GM23338 (cell line): ENCODE results near the gene NXPE3. TPM values are rescaled to one million over a fixed set of nuclear protein-coding genes. Genes with fewer than 3 reads are reported as not detected.

Experiments
- ATAC-seq: fragments of 200-7000 bp; cut with Tn5 transposase; 3 replicates; pipeline ENCODE4 v1.9.1; 2020
- DNase-seq: peaks from one replicate; pipeline ENCODE4 v3.0.0-alpha.2; 2015; ENCODE audit warnings: low spot score
- H2AFZ ChIP-seq: fragments of 200-600 bp; sonication (generic); 2 replicates; pipeline ENCODE4 v1.8.0; 2016; ENCODE audit warnings: antibody characterized with exemption, mild to moderate bottlenecking, moderate library complexity
- H3F3A ChIP-seq: fragments of 200-600 bp; sonication (generic); replicated peaks from 2 replicates; pipeline ENCODE4 v1.8.0; 2017; ENCODE audit warnings: antibody characterized with exemption, mixed run types, low read depth
- H3K27ac ChIP-seq: fragments of 200-600 bp; sonication (generic); 2 replicates; pipeline ENCODE4 v1.6.1; 2016; ENCODE audit warnings: low read depth
- H3K27me3 ChIP-seq: fragments of 200-600 bp; sonication (generic); 2 replicates; pipeline ENCODE4 v1.8.0; 2016; ENCODE audit warnings: mild to moderate bottlenecking, mixed run types, moderate library complexity; ENCODE audit not compliant: insufficient read depth
- H3K36me3 ChIP-seq: fragments of 200-600 bp; sonication (generic); 2 replicates; pipeline ENCODE4 v1.8.0; 2016; ENCODE audit warnings: mild to moderate bottlenecking; ENCODE audit not compliant: insufficient read depth
- H3K4me1 ChIP-seq: fragments of 200-600 bp; sonication (generic); 2 replicates; pipeline ENCODE4 v1.8.0; 2016; ENCODE audit warnings: mild to moderate bottlenecking, moderate library complexity; ENCODE audit not compliant: insufficient read depth
- H3K4me2 ChIP-seq: fragments of 200-600 bp; sonication (generic); 2 replicates; pipeline ENCODE4 v1.7.1; 2017; ENCODE audit warnings: mixed run types
- H3K4me3 ChIP-seq: fragments of 200-600 bp; sonication (generic); 2 replicates; pipeline ENCODE4 v1.6.1; 2016; ENCODE audit warnings: mixed run types
- H3K79me2 ChIP-seq: fragments of 200-600 bp; sonication (generic); replicated peaks from 2 replicates; pipeline ENCODE4 v1.8.0; 2017; ENCODE audit warnings: mild to moderate bottlenecking; ENCODE audit not compliant: insufficient read depth
- H3K9me2 ChIP-seq: fragments of 200-600 bp; sonication (generic); 2 replicates; pipeline ENCODE4 v1.8.0; 2017; ENCODE audit not compliant: insufficient read depth
- H4K20me1 ChIP-seq: fragments of 200-600 bp; sonication (generic); replicated peaks from 2 replicates; pipeline ENCODE4 v1.8.0; 2017; ENCODE audit warnings: mild to moderate bottlenecking; ENCODE audit not compliant: insufficient read depth
- H3K27ac Mint-ChIP-seq: 2 replicates; pipeline ENCODE4 v1.8.0; 2020; ENCODE audit warnings: inconsistent platforms, mild to moderate bottlenecking, moderate library complexity, mixed read lengths
- H3K27me3 Mint-ChIP-seq: 3 replicates; pipeline ENCODE4 v1.8.0; 2022; ENCODE audit warnings: low read depth, mild to moderate bottlenecking, moderate library complexity, mixed read lengths, inconsistent platforms; ENCODE audit not compliant: insufficient read depth, poor library complexity
- H3K36me3 Mint-ChIP-seq: 3 replicates; pipeline ENCODE4 v1.8.0; 2021; ENCODE audit warnings: low read depth, mild to moderate bottlenecking, inconsistent platforms, moderate library complexity, mixed read lengths
- H3K4me1 Mint-ChIP-seq: 3 replicates; pipeline ENCODE4 v1.8.0; 2020; ENCODE audit warnings: mild to moderate bottlenecking, inconsistent platforms, mixed read lengths
- H3K4me3 Mint-ChIP-seq: 3 replicates; pipeline ENCODE4 v1.8.0; 2021; ENCODE audit warnings: moderate library complexity, mild to moderate bottlenecking, inconsistent platforms, mixed read lengths
- H3K9me3 Mint-ChIP-seq: 3 replicates; pipeline ENCODE4 v1.8.0; 2020; ENCODE audit warnings: moderate library complexity, mild to moderate bottlenecking, inconsistent platforms, mixed read lengths
- CREB1 ChIP-seq: fragments of 250-450 bp; sonication (Bioruptor Pico); IDR thresholded peaks from 2 replicates; pipeline ENCODE4 v1.5.0; 2020; ENCODE audit warnings: low read depth, mild to moderate bottlenecking, moderate library complexity
- JUNB ChIP-seq: IDR thresholded peaks from one replicate; pipeline ENCODE4 v1.6.1; 2016; ENCODE audit warnings: antibody characterized with exemption; ENCODE audit not compliant: unreplicated experiment
- NANOG ChIP-seq: IDR thresholded peaks from 2 replicates; pipeline ENCODE4 v1.6.1; 2016; ENCODE audit warnings: antibody characterized with exemption, borderline replicate concordance
- POLR2AphosphoS5 ChIP-seq: IDR thresholded peaks from 2 replicates; pipeline ENCODE4 v1.6.1; 2016; ENCODE audit warnings: antibody characterized with exemption, low read depth
- ZNF114 ChIP-seq: fragments of 250-450 bp; sonication (Bioruptor Pico); IDR thresholded peaks from 2 replicates; pipeline ENCODE4 v1.5.0; 2020; ENCODE audit warnings: mild to moderate bottlenecking, moderate library complexity
- ZNF331 ChIP-seq: fragments of 250-450 bp; sonication (Bioruptor Pico); IDR thresholded peaks from 2 replicates; pipeline ENCODE4 v1.5.0; 2020; ENCODE audit warnings: low read depth, mild to moderate bottlenecking, moderate library complexity
- ZNF462 ChIP-seq: fragments of 250-450 bp; sonication (Bioruptor Pico); IDR thresholded peaks from 2 replicates; pipeline ENCODE4 v1.5.0; 2020; ENCODE audit warnings: mild to moderate bottlenecking, moderate library complexity
- polyA plus RNA-seq: library from polyadenylated mRNA; unstranded; fragments of >200 nt; fragmentation: Nextera tagmentation; extraction: Ambion mirVana; gene quantifications from 2 replicates; pipeline ENCODE4 v1.2.1, GENCODE V29; 2016
- total RNA-seq: library from RNA; depleted of rRNA; stranded (reverse); fragments of >200 nt; shearing (Covaris generic); gene quantifications from 2 replicates; pipeline ENCODE4 v1.2.3, GENCODE V29; 2014
- TF ChIP-seq, protein P1 (sequence below): IDR thresholded peaks from one replicate; pipeline ENCODE4 v1.6.1; 2018; ENCODE audit warnings: antibody characterized with exemption; ENCODE audit not compliant: unreplicated experiment
- TF ChIP-seq, protein P2 (sequence below): IDR thresholded peaks from 2 replicates; pipeline ENCODE4 v1.6.1; 2016; ENCODE audit warnings: antibody characterized with exemption
- TF ChIP-seq, protein P3 (sequence below), 2 experiments: fragments of 200-600 bp in 1 of 2; sonication (generic) in 1 of 2; conservative IDR thresholded peaks; 2 replicates each; pipeline versions ENCODE4 v1.5.1 to v1.6.1; 2016 to 2017; ENCODE audit warnings: antibody characterized with exemption in 2 of 2, low read depth in 2 of 2, mild to moderate bottlenecking in 2 of 2, moderate library complexity in 1 of 2

NXPE3 gene
- total and polyA plus RNA-seq, 2 experiments from 2014 or later, result 13.3 to 20.8 TPM

DNA sequence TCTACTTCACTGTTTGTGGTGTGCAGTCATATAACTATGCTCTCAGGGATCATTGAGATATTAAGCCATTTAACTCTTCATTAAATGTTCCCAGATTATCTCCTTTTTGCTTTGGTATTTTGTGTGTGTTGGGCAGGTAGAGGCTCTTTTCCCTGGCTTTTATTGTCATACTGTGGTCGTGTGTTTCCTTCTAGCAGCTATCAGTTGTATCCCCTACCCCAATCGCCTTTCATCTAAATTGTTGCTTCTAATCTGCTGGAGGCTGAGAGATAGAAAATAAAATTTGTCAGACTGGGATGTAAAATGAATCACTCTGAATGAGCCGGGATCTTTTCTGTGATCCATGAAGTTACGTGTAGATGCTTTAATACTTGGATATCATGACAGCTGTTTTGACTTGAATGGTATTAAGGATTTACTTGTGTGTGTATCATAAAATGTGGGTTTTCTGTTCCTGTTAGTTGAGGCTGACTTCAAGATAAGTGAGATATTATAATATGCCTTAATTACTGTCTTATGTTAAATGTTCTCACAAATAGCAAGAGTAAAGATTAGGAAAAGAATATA is 79.5 kb downstream of the NXPE3 start:
- Histone ChIP-seq H3K79me2 (peaks cover 1% of the 10 kb centered on the region; the same call in 1 of the 2 replicates), H3K9me2 (no peaks in the 10 kb centered on the region), H3F3A (peaks cover 3% of the 10 kb centered on the region; the same call in 1 of the 2 replicates), H3K36me3 (peaks cover 61% of the 10 kb centered on the region), H3K27me3 (no peaks in the 10 kb centered on the region), H2AFZ (no peak overlapping the region), H3K27ac (no peak overlapping the region), H3K4me1 (no peaks in the 10 kb centered on the region), H4K20me1 (peaks cover 25% of the 10 kb centered on the region; the same call in 1 of the 2 replicates), H3K4me3 (no peak overlapping the region), H3K4me2 (no peak overlapping the region)
- Mint-ChIP-seq H3K4me1 (no peaks in the 10 kb centered on the region), H3K27me3 (peaks cover 1% of the 10 kb centered on the region), H3K36me3 (peaks cover 78% of the 10 kb centered on the region), H3K4me3 (no peak overlapping the region), H3K27ac (no peak overlapping the region), H3K9me3 (no peaks in the 10 kb centered on the region)
- TF ChIP-seq POLR2AphosphoS5, result no peak
- TF ChIP-seq ZNF462 (CRISPR knock-in tag), result no peak
- TF ChIP-seq JUNB, result no peak
- no peak for TF ChIP-seq ZNF331 (CRISPR knock-in tag)
- no peak for TF ChIP-seq ZNF114 (CRISPR knock-in tag)
- no peak for TF ChIP-seq CREB1
- TF ChIP-seq, protein P1, sequence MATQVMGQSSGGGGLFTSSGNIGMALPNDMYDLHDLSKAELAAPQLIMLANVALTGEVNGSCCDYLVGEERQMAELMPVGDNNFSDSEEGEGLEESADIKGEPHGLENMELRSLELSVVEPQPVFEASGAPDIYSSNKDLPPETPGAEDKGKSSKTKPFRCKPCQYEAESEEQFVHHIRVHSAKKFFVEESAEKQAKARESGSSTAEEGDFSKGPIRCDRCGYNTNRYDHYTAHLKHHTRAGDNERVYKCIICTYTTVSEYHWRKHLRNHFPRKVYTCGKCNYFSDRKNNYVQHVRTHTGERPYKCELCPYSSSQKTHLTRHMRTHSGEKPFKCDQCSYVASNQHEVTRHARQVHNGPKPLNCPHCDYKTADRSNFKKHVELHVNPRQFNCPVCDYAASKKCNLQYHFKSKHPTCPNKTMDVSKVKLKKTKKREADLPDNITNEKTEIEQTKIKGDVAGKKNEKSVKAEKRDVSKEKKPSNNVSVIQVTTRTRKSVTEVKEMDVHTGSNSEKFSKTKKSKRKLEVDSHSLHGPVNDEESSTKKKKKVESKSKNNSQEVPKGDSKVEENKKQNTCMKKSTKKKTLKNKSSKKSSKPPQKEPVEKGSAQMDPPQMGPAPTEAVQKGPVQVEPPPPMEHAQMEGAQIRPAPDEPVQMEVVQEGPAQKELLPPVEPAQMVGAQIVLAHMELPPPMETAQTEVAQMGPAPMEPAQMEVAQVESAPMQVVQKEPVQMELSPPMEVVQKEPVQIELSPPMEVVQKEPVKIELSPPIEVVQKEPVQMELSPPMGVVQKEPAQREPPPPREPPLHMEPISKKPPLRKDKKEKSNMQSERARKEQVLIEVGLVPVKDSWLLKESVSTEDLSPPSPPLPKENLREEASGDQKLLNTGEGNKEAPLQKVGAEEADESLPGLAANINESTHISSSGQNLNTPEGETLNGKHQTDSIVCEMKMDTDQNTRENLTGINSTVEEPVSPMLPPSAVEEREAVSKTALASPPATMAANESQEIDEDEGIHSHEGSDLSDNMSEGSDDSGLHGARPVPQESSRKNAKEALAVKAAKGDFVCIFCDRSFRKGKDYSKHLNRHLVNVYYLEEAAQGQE, result no peak
- TF ChIP-seq, protein P2, sequence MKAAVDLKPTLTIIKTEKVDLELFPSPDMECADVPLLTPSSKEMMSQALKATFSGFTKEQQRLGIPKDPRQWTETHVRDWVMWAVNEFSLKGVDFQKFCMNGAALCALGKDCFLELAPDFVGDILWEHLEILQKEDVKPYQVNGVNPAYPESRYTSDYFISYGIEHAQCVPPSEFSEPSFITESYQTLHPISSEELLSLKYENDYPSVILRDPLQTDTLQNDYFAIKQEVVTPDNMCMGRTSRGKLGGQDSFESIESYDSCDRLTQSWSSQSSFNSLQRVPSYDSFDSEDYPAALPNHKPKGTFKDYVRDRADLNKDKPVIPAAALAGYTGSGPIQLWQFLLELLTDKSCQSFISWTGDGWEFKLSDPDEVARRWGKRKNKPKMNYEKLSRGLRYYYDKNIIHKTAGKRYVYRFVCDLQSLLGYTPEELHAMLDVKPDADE, result no peak
- TF ChIP-seq, protein P3, sequence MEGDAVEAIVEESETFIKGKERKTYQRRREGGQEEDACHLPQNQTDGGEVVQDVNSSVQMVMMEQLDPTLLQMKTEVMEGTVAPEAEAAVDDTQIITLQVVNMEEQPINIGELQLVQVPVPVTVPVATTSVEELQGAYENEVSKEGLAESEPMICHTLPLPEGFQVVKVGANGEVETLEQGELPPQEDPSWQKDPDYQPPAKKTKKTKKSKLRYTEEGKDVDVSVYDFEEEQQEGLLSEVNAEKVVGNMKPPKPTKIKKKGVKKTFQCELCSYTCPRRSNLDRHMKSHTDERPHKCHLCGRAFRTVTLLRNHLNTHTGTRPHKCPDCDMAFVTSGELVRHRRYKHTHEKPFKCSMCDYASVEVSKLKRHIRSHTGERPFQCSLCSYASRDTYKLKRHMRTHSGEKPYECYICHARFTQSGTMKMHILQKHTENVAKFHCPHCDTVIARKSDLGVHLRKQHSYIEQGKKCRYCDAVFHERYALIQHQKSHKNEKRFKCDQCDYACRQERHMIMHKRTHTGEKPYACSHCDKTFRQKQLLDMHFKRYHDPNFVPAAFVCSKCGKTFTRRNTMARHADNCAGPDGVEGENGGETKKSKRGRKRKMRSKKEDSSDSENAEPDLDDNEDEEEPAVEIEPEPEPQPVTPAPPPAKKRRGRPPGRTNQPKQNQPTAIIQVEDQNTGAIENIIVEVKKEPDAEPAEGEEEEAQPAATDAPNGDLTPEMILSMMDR (conservative IDR thresholded peaks at IDR 0.05; ENCODE audit: low read depth in 2 of 2), result no peak
- no peak for TF ChIP-seq NANOG
- DNase-seq (no peak), ATAC-seq (no peak)
